GM12801 (cell line): Measurements from ENCODE around the gene COPG1.

Experiments
- TF ChIP-seq, protein P1 (sequence below): IDR thresholded peaks from one replicate; pipeline ENCODE4 v1.5.1; 2011; ENCODE audit warnings: control low read depth; ENCODE audit not compliant: insufficient read length; ENCODE audit errors: extremely low read depth

The COPG1 gene

DNA sequence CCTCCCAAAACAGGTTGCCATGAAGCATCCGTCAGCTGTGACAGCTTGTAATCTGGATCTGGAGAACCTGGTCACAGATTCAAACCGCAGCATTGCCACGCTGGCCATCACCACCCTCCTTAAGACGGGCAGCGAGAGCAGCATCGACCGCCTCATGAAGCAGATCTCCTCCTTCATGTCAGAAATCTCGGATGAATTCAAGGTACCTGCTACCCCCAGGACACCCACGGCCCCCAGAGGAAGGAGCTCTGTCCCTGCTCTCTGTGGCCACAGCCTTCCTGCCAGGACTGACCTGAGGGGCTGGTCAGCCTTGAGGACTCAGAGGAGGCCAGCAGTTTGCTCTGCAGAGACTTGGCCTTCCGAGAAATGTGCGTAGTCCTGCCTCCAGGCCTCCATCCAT is 11.2 kb downstream of the COPG1 start:
- TF ChIP-seq, protein P1, sequence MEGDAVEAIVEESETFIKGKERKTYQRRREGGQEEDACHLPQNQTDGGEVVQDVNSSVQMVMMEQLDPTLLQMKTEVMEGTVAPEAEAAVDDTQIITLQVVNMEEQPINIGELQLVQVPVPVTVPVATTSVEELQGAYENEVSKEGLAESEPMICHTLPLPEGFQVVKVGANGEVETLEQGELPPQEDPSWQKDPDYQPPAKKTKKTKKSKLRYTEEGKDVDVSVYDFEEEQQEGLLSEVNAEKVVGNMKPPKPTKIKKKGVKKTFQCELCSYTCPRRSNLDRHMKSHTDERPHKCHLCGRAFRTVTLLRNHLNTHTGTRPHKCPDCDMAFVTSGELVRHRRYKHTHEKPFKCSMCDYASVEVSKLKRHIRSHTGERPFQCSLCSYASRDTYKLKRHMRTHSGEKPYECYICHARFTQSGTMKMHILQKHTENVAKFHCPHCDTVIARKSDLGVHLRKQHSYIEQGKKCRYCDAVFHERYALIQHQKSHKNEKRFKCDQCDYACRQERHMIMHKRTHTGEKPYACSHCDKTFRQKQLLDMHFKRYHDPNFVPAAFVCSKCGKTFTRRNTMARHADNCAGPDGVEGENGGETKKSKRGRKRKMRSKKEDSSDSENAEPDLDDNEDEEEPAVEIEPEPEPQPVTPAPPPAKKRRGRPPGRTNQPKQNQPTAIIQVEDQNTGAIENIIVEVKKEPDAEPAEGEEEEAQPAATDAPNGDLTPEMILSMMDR = no peak

- TF ChIP-seq, protein P1 = no peak
Measured at GRCh38 chr3:129261894-129262293, 12.5 kb downstream of the COPG1 start.

GRCh38 chr3:129263161-129263910 is 13.9 kb downstream of the COPG1 start:
- TF ChIP-seq, protein P1 = no peak

GRCh38 chr3:129266651-129267050 is 17.2 kb downstream of the COPG1 start:
- TF ChIP-seq, protein P1 = no peak

GRCh38 chr3:129268396-129268795 is 19.0 kb downstream of the COPG1 start:
- TF ChIP-seq, protein P1 = no peak

DNA sequence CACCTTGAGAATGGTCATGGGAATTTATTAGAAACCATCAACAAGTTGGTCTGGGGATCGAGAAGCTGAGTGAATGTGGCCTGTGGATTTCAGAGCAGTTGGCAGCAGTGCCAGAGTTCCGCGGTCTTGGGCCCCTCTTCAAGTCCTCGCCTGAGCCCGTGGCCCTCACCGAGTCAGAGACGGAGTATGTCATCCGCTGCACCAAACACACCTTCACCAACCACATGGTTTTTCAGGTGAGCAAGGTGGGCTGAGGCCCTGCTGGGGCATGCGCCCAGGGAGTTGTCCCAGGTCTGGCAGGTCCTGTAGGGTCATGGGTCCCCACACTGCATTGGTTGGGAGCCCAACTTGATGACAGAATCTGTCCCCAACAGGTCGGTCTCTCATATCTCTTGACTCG is 22.3 kb downstream of the COPG1 start:
- TF ChIP-seq, protein P1 = no peak

GRCh38 chr3:129276385-129276784 is 27.0 kb downstream of the COPG1 start:
- TF ChIP-seq, protein P1 = no peak

- TF ChIP-seq, protein P1 = no peak
Measured at GRCh38 chr3:129277829-129278271, 28.4 kb downstream of the COPG1 start.
